ENCODE measurements around the gene SUSD6.
"Not testable (repeated sequence)": the region's sequence is repeated elsewhere in the genome, so short reads cannot be mapped to it uniquely, and the experiment has no call there.

DNA sequence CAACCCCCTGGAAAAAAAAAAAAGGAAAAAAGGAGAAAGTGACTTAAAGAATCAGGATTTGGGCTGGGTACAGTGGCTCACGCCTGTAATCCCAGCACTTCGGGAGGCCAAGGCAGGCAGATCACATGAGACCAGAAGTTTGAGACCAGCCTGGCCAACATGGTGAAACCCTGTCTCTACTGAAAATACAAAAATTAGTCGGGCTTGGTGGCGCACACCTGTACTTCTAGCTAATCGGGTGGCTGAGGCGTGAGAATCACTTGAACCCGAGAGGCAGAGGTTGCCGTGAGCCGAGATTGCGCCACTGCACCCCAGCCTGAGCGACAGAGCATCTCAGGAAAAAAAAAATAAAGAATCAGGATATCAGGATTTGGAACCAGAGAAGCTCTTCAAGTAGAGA is 36.2 kb downstream of the SUSD6 start:
- TF ChIP-seq POLR2A, CTCF (IDR thresholded peaks at IDR 0.05): not testable (repeated sequence)
